Neural crest cell (in vitro differentiated cells): ENCODE measurements around the gene REEP6. TPM values are rescaled to one million over a fixed set of nuclear protein-coding genes. Genes with fewer than 3 reads are reported as not detected.

Experiments
- DNase-seq: peaks from one replicate; pipeline ENCODE4 v3.0.0; 2021; ENCODE audit warnings: low read depth, mixed read lengths, low spot score
- H3K27ac Mint-ChIP-seq: one replicate; pipeline ENCODE4 v1.8.0; 2021; ENCODE audit warnings: mild to moderate bottlenecking, mixed read lengths; ENCODE audit not compliant: unreplicated experiment
- H3K27me3 Mint-ChIP-seq: 2 replicates; pipeline ENCODE4 v1.8.0; 2021; ENCODE audit warnings: low read depth, mild to moderate bottlenecking, mixed read lengths
- H3K36me3 Mint-ChIP-seq: 2 replicates; pipeline ENCODE4 v1.8.0; 2021; ENCODE audit warnings: low read depth, mild to moderate bottlenecking, mixed read lengths
- H3K4me1 Mint-ChIP-seq: 2 replicates; pipeline ENCODE4 v1.8.0; 2021; ENCODE audit warnings: mixed read lengths
- H3K4me3 Mint-ChIP-seq: one replicate; pipeline ENCODE4 v1.8.0; 2021; ENCODE audit warnings: mild to moderate bottlenecking, mixed read lengths
- H3K9me3 Mint-ChIP-seq: 2 replicates; pipeline ENCODE4 v1.8.0; 2021; ENCODE audit warnings: mixed read lengths
- CTCF ChIP-seq: fragments of 200-600 bp; sonication (generic); conservative IDR thresholded peaks from 2 replicates; pipeline ENCODE4 v1.5.0; 2021; ENCODE audit warnings: antibody characterized with exemption, mild to moderate bottlenecking
- long read RNA-seq: library from polyadenylated mRNA; unstranded; transcript quantifications from one replicate; pipeline ENCODE4 v2.0.0, GENCODE V29; 2020
- total RNA-seq: library from RNA; stranded (reverse); gene quantifications from 2 replicates; pipeline ENCODE4 v1.2.1, GENCODE V29; 2021

Gene REEP6
- 8.2 and 8.7 TPM in 2 replicates for total RNA-seq
- long read RNA-seq = 0 reads

DNA sequence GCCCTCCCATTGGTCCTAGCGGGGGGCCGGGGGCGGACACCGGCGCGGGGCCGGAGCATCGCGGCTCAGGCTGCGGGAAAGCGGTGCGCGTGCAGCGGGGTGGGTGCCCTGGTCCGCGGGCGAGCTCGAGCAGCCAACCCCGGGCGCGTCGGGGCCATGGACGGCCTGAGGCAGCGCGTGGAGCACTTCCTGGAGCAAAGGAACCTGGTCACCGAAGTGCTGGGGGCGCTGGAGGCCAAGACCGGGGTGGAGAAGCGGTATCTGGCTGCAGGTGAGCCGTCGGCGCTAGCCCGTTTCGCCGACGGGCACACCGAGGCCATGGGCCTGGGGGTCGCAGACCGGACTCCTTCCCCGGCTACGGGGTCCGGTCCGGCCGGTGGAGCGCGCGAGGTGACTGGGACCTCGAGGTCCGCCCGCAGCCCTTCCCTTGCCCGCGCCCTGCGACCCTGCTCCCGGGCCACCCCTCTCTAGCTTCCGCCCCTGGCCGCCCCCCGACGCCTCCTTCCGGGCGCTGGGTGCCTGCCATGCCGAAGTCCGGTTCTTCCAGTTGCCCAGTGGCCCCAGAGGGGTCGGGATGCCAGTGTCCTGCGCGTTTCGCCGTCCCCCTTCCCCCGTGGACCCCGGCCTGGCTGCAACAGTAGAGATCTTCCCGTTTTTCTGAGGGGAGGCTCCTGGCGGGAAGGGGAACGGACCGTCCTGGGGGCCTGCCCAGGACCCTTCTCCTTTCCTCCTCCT lies at the start of gene REEP6:
TSS of gene REEP6 (plus strand) at position 68 of the 735 bp plus-strand sequence. CDS start at position 157, 89 bp downstream.
- H3K27me3 Mint-ChIP-seq = peaks cover 23% of the 10 kb centered on the region
- peak within 1 kb of the TSS; percentile 100 for H3K27ac Mint-ChIP-seq
- H3K4me3 Mint-ChIP-seq = peak within 1 kb of the TSS; percentile 92
- TF ChIP-seq CTCF = no peak
- H3K36me3 Mint-ChIP-seq = no peaks in the 10 kb centered on the region
- H3K9me3 Mint-ChIP-seq = no peaks in the 10 kb centered on the region
- no peak for DNase-seq
- H3K4me1 Mint-ChIP-seq = peaks cover 9% of the 10 kb centered on the region

- peak overlapping the region; percentile 86 for H3K4me3 Mint-ChIP-seq
These were observed 49.1 kb upstream of the REEP6 start for GRCh38 chr19:1441677-1442438.

GRCh38 chr19:1445185-1445931 lies 45.6 kb upstream of the REEP6 start:
- Mint-ChIP-seq H3K27ac (peak overlapping the region; percentile 43), H3K27me3 (peaks cover 42% of the 10 kb centered on the region), H3K36me3 (peaks cover 15% of the 10 kb centered on the region), H3K4me1 (peaks cover 22% of the 10 kb centered on the region), H3K9me3 (no peaks in the 10 kb centered on the region), H3K4me3 (peak overlapping the region; percentile 84)
- TF ChIP-seq CTCF = peak; percentile 89
- peak; percentile 83 for DNase-seq

More at GRCh38 chr19:1441677-1442438, 49.1 kb upstream of the REEP6 start:
- DNase-seq = no peak
- Mint-ChIP-seq H3K36me3 (peaks cover 26% of the 10 kb centered on the region), H3K4me1 (peaks cover 18% of the 10 kb centered on the region), H3K9me3 (no peaks in the 10 kb centered on the region), H3K27me3 (peaks cover 24% of the 10 kb centered on the region), H3K27ac (no peak overlapping the region)
- TF ChIP-seq CTCF = no peak

DNA sequence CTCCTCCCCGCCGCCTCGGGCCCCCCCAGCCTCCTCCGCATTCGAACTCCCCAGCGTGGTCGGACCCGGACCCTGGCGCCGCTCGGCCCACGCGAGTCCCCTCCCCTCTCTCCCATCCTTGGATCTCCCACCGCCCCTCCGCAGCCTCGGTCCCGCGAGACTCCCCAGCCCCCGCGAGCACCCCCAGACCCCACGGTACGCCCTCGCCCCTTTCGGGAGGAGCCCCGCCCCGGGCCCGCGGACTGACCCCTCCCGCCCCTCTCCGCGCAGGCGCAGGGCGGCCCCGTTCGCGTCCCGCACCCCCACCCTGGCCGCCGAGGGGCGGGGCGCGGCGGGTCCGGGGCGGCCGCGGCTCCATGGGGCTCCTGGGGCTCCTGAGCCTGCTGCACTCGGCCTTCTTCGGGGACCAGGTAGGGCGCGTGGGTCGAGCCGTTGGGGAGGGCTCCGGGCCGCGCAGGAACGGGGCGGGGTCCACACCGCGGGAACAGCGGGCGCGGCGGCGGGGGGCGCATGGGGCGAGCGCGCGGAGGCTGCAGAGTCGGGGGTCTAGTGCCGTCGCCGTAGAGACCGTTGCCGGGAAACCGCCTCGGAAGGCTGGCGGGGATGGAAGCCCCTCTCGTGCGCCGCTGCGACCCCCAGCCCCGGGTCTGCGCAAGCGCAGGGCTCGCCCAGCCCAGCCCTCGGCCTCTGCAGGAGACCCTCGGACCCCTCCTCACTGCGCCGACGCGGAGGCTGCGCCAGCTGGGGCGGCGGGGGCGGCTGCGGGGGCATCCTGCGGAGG lies 44.9 kb upstream of the REEP6 start:
- H3K27me3 Mint-ChIP-seq = peaks cover 50% of the 10 kb centered on the region

More for the DNA sequence above, 44.9 kb upstream of the REEP6 start:
- H3K9me3 Mint-ChIP-seq = no peaks in the 10 kb centered on the region
- no peak overlapping the region for H3K27ac Mint-ChIP-seq
- H3K36me3 Mint-ChIP-seq = peaks cover 9% of the 10 kb centered on the region
- H3K4me1 Mint-ChIP-seq = peaks cover 30% of the 10 kb centered on the region
- no peak overlapping the region for H3K4me3 Mint-ChIP-seq
- peak; percentile 73 for DNase-seq
- no peak for TF ChIP-seq CTCF
